ENCODE data around the gene ELMOD1. TPM values are rescaled to one million over a fixed set of nuclear protein-coding genes. Genes with fewer than 3 reads are reported as not detected.

Gene ELMOD1
- total and polyA plus RNA-seq, 2 experiments from 2014 or later: 3.1 TPM

- Histone ChIP-seq H3K79me2 (no peaks in the 10 kb centered on the region), H4K20me1 (ENCODE audit: insufficient read depth, poor library complexity, severe bottlenecking) (no peaks in the 10 kb centered on the region), H3K4me2 (no peak overlapping the region), H3K4me3 (no peak overlapping the region), H3K27ac (no peak overlapping the region), H3K27me3 (no peaks in the 10 kb centered on the region), H3K9me3 (ENCODE audit: low read depth) (no peaks in the 10 kb centered on the region), H3K4me1 (ENCODE audit: insufficient read depth) (peaks cover 13% of the 10 kb centered on the region), H2AFZ (no peak overlapping the region), H3K9me2 (replicated peaks; ENCODE audit: insufficient read depth) (no peaks in the 10 kb centered on the region), H3K36me3 (replicated peaks; ENCODE audit: insufficient read depth, low read depth) (no peaks in the 10 kb centered on the region)
- DNase-seq (ENCODE audit: low spot score): no peak
- 69% methylated on average over 2 of the region's 2 CpGs for WGBS (ENCODE audit: low lambda C conversion rate, missing lambda C conversion rate)
- TF ChIP-seq EZH2phosphoT487 (IDR thresholded peaks at IDR 0.05; ENCODE audit: low read depth, severe bottlenecking, unreplicated experiment) (no peak), EZH2 (IDR thresholded peaks at IDR 0.05; ENCODE audit: borderline replicate concordance) (no peak)
- TF ChIP-seq, protein P1, sequence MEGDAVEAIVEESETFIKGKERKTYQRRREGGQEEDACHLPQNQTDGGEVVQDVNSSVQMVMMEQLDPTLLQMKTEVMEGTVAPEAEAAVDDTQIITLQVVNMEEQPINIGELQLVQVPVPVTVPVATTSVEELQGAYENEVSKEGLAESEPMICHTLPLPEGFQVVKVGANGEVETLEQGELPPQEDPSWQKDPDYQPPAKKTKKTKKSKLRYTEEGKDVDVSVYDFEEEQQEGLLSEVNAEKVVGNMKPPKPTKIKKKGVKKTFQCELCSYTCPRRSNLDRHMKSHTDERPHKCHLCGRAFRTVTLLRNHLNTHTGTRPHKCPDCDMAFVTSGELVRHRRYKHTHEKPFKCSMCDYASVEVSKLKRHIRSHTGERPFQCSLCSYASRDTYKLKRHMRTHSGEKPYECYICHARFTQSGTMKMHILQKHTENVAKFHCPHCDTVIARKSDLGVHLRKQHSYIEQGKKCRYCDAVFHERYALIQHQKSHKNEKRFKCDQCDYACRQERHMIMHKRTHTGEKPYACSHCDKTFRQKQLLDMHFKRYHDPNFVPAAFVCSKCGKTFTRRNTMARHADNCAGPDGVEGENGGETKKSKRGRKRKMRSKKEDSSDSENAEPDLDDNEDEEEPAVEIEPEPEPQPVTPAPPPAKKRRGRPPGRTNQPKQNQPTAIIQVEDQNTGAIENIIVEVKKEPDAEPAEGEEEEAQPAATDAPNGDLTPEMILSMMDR (IDR thresholded peaks at IDR 0.05; ENCODE audit: poor library complexity): no peak
Measured at GRCh38 chr11:107705027-107705426, 114.1 kb downstream of the ELMOD1 start.

- 68% methylated on average over 2 of the region's 2 CpGs for WGBS (ENCODE audit: low lambda C conversion rate, missing lambda C conversion rate)
Measured at GRCh38 chr11:107706531-107706930, 115.6 kb downstream of the ELMOD1 start.

GRCh38 chr11:107707215-107707671, 116.3 kb downstream of the ELMOD1 start:
- H3K27me3 ChIP-seq: no peaks in the 10 kb centered on the region
- no peak overlapping the region for H3K4me2 ChIP-seq
- 87% methylated on average over 3 of the region's 3 CpGs for WGBS (ENCODE audit: low lambda C conversion rate, missing lambda C conversion rate)
- H3K36me3 ChIP-seq (replicated peaks; ENCODE audit: insufficient read depth, low read depth): no peaks in the 10 kb centered on the region
- H3K79me2 ChIP-seq: no peaks in the 10 kb centered on the region
- H3K4me1 ChIP-seq (ENCODE audit: insufficient read depth): peaks cover 13% of the 10 kb centered on the region
- no peak overlapping the region for H3K27ac ChIP-seq
- H3K9me2 ChIP-seq (replicated peaks; ENCODE audit: insufficient read depth): no peaks in the 10 kb centered on the region
- no peak for DNase-seq (ENCODE audit: low spot score)
- no peak for TF ChIP-seq EZH2phosphoT487 (IDR thresholded peaks at IDR 0.05; ENCODE audit: low read depth, severe bottlenecking, unreplicated experiment)
- TF ChIP-seq EZH2 (IDR thresholded peaks at IDR 0.05; ENCODE audit: borderline replicate concordance): no peak
- TF ChIP-seq, protein P1 (IDR thresholded peaks at IDR 0.05; ENCODE audit: poor library complexity): no peak
- no peak overlapping the region for H3K4me3 ChIP-seq
- no peaks in the 10 kb centered on the region for H4K20me1 ChIP-seq (ENCODE audit: insufficient read depth, poor library complexity, severe bottlenecking)
- no peak overlapping the region for H2AFZ ChIP-seq
- no peaks in the 10 kb centered on the region for H3K9me3 ChIP-seq (ENCODE audit: low read depth)

More at GRCh38 chr11:107706531-107706930, 115.6 kb downstream of the ELMOD1 start:
- DNase-seq (ENCODE audit: low spot score): no peak
- no peak overlapping the region for H3K4me3 ChIP-seq
- TF ChIP-seq, protein P1 (IDR thresholded peaks at IDR 0.05; ENCODE audit: poor library complexity): no peak
- TF ChIP-seq EZH2phosphoT487 (IDR thresholded peaks at IDR 0.05; ENCODE audit: low read depth, severe bottlenecking, unreplicated experiment): no peak
- no peak for TF ChIP-seq EZH2 (IDR thresholded peaks at IDR 0.05; ENCODE audit: borderline replicate concordance)
- H3K27ac ChIP-seq: no peak overlapping the region
- no peaks in the 10 kb centered on the region for H3K79me2 ChIP-seq
- H3K4me1 ChIP-seq (ENCODE audit: insufficient read depth): peaks cover 14% of the 10 kb centered on the region
- no peaks in the 10 kb centered on the region for H3K27me3 ChIP-seq
- H2AFZ ChIP-seq: no peak overlapping the region
- H3K36me3 ChIP-seq (replicated peaks; ENCODE audit: insufficient read depth, low read depth): no peaks in the 10 kb centered on the region
- no peaks in the 10 kb centered on the region for H3K9me3 ChIP-seq (ENCODE audit: low read depth)
- H4K20me1 ChIP-seq (ENCODE audit: insufficient read depth, poor library complexity, severe bottlenecking): no peaks in the 10 kb centered on the region
- H3K4me2 ChIP-seq: no peak overlapping the region
- H3K9me2 ChIP-seq (replicated peaks; ENCODE audit: insufficient read depth): no peaks in the 10 kb centered on the region
